ENCODE data around the gene SARS2.
"Not testable (repeated sequence)": the region's sequence is repeated elsewhere in the genome, so short reads cannot be mapped to it uniquely, and the experiment has no call there.

Gene SARS2

GRCh38 chr19:38945562-38946228 is 15.1 kb upstream of the SARS2 start:
- DNase-seq (ENCODE audit: low read depth) = no peak
- H3K4me3 ChIP-seq (ENCODE audit: low read length) = no peak overlapping the region
- TF ChIP-seq CTCF (IDR thresholded peaks at IDR 0.05; ENCODE audit: insufficient read depth, low read depth, low read length, missing control alignments) = no peak

- no peak for DNase-seq (ENCODE audit: low read depth)
- no peak for TF ChIP-seq CTCF (IDR thresholded peaks at IDR 0.05; ENCODE audit: insufficient read depth, low read depth, low read length, missing control alignments)
- no peak overlapping the region for H3K4me3 ChIP-seq (ENCODE audit: low read length)
Observed at GRCh38 chr19:38944981-38945506, 14.5 kb upstream of the SARS2 start.

GRCh38 chr19:38942471-38943181 is 12.1 kb upstream of the SARS2 start:
- H3K4me3 ChIP-seq (ENCODE audit: low read length) = no peak overlapping the region
- TF ChIP-seq CTCF (IDR thresholded peaks at IDR 0.05; ENCODE audit: insufficient read depth, low read depth, low read length, missing control alignments) = no peak
- no peak for DNase-seq (ENCODE audit: low read depth)

- no peak overlapping the region for H3K4me3 ChIP-seq (ENCODE audit: low read length)
- no peak for TF ChIP-seq CTCF (IDR thresholded peaks at IDR 0.05; ENCODE audit: insufficient read depth, low read depth, low read length, missing control alignments)
- no peak for DNase-seq (ENCODE audit: low read depth)
Observed at GRCh38 chr19:38941979-38942378, 11.4 kb upstream of the SARS2 start.

GRCh38 chr19:38941466-38941865 is 10.9 kb upstream of the SARS2 start:
- DNase-seq (ENCODE audit: low read depth); H3K4me3 ChIP-seq (ENCODE audit: low read length): not testable (repeated sequence)

GRCh38 chr19:38939957-38940356 is 9.4 kb upstream of the SARS2 start:
- TF ChIP-seq CTCF (IDR thresholded peaks at IDR 0.05; ENCODE audit: insufficient read depth, low read depth, low read length, missing control alignments) = no peak
- no peak overlapping the region for H3K4me3 ChIP-seq (ENCODE audit: low read length)
- DNase-seq (ENCODE audit: low read depth) = no peak

- no peak for TF ChIP-seq CTCF (IDR thresholded peaks at IDR 0.05; ENCODE audit: insufficient read depth, low read depth, low read length, missing control alignments)
- DNase-seq (ENCODE audit: low read depth) = no peak
Observed at GRCh38 chr19:38933544-38933943, 3.0 kb upstream of the SARS2 start.

More at GRCh38 chr19:38933544-38933943, 3.0 kb upstream of the SARS2 start:
- H3K4me3 ChIP-seq (ENCODE audit: low read length) = no peak overlapping the region
